Astrocyte (in vitro differentiated cells and primary cell): ENCODE measurements around the gene SCUBE1. TPM values are rescaled to one million over a fixed set of nuclear protein-coding genes. Genes with fewer than 3 reads are reported as not detected.

Source experiments
- DNase-seq: peaks from one replicate; pipeline ENCODE4 v3.0.0-alpha.2; 2010; ENCODE audit warnings: low read depth
- FAIRE-seq: peaks from 2 replicates; lab custom pipeline; 2011; peaks lifted over from hg19 to GRCh38; lab: Jason Lieb, UNC
- H2AFZ ChIP-seq: 2 replicates; pipeline ENCODE4 v1.6.0; 2012; ENCODE audit warnings: low read depth, low read length, inconsistent platforms
- H3K27ac ChIP-seq: 2 replicates; pipeline ENCODE4 v1.5.1; 2011; ENCODE audit warnings: low read depth, low read length, inconsistent platforms
- H3K27me3 ChIP-seq: 2 replicates; pipeline ENCODE4 v1.6.0; 2011; ENCODE audit warnings: low read length, inconsistent platforms; ENCODE audit not compliant: insufficient read depth
- H3K36me3 ChIP-seq: 2 replicates; pipeline ENCODE4 v1.5.1; 2011; ENCODE audit warnings: low read length, inconsistent platforms; ENCODE audit not compliant: insufficient read depth
- H3K4me1 ChIP-seq: 2 replicates; pipeline ENCODE4 v1.5.1; 2011; ENCODE audit warnings: low read length, inconsistent platforms; ENCODE audit not compliant: insufficient read depth
- H3K4me2 ChIP-seq: 2 replicates; pipeline ENCODE4 v1.6.0; 2012; ENCODE audit warnings: low read length, inconsistent platforms
- H3K4me3 ChIP-seq: 2 replicates; pipeline ENCODE4 v1.5.1; 2011; ENCODE audit warnings: low read depth, mild to moderate bottlenecking, low read length, inconsistent platforms; ENCODE audit not compliant: insufficient read depth
- H3K79me2 ChIP-seq: 2 replicates; pipeline ENCODE4 v1.6.0; 2012; ENCODE audit warnings: mild to moderate bottlenecking, low read length, inconsistent platforms; ENCODE audit not compliant: insufficient read depth
- H3K9ac ChIP-seq: 2 replicates; pipeline ENCODE4 v1.6.0; 2012; ENCODE audit warnings: mild to moderate bottlenecking, low read length, inconsistent platforms
- H3K9me3 ChIP-seq: 2 replicates; pipeline ENCODE4 v1.5.1; 2012; ENCODE audit warnings: low read depth, mild to moderate bottlenecking, low read length, inconsistent platforms; ENCODE audit not compliant: insufficient read depth
- H4K20me1 ChIP-seq: 2 replicates; pipeline ENCODE4 v1.6.0; 2012; ENCODE audit warnings: low read length, inconsistent platforms; ENCODE audit not compliant: insufficient read depth
- H3K27ac Mint-ChIP-seq: one replicate; pipeline ENCODE4 v1.8.0; 2021; ENCODE audit warnings: mild to moderate bottlenecking, mixed read lengths; ENCODE audit not compliant: unreplicated experiment
- H3K27me3 Mint-ChIP-seq: one replicate; pipeline ENCODE4 v1.8.0; 2021; ENCODE audit warnings: low read depth, mixed read lengths; ENCODE audit not compliant: unreplicated experiment
- H3K36me3 Mint-ChIP-seq: one replicate; pipeline ENCODE4 v1.8.0; 2021; ENCODE audit warnings: low read depth, mixed read lengths; ENCODE audit not compliant: unreplicated experiment
- H3K4me1 Mint-ChIP-seq: one replicate; pipeline ENCODE4 v1.8.0; 2021; ENCODE audit warnings: low read depth, mixed read lengths; ENCODE audit not compliant: unreplicated experiment
- H3K4me3 Mint-ChIP-seq: one replicate; pipeline ENCODE4 v1.8.0; 2021; ENCODE audit warnings: mild to moderate bottlenecking, moderate library complexity, mixed read lengths; ENCODE audit not compliant: unreplicated experiment
- H3K9me3 Mint-ChIP-seq: one replicate; pipeline ENCODE4 v1.8.0; 2021; ENCODE audit warnings: mild to moderate bottlenecking, mixed read lengths; ENCODE audit not compliant: unreplicated experiment
- EZH2 ChIP-seq: IDR thresholded peaks from 2 replicates; pipeline ENCODE4 v1.6.1; 2012; ENCODE audit warnings: mild to moderate bottlenecking, low read length, inconsistent platforms; ENCODE audit not compliant: insufficient read depth
- total RNA-seq: library from RNA; stranded (reverse); gene quantifications from 2 replicates; pipeline ENCODE4 v1.2.1, GENCODE V29; 2021
- TF ChIP-seq, protein P1 (sequence below): IDR thresholded peaks from 2 replicates; pipeline ENCODE4 v1.5.1; 2011; ENCODE audit warnings: low read depth, mild to moderate bottlenecking, inconsistent platforms, low read length, moderate library complexity; ENCODE audit not compliant: insufficient read depth

Gene SCUBE1
- total RNA-seq, 1 donor from 2014 or later, result 0.07 TPM

DNA sequence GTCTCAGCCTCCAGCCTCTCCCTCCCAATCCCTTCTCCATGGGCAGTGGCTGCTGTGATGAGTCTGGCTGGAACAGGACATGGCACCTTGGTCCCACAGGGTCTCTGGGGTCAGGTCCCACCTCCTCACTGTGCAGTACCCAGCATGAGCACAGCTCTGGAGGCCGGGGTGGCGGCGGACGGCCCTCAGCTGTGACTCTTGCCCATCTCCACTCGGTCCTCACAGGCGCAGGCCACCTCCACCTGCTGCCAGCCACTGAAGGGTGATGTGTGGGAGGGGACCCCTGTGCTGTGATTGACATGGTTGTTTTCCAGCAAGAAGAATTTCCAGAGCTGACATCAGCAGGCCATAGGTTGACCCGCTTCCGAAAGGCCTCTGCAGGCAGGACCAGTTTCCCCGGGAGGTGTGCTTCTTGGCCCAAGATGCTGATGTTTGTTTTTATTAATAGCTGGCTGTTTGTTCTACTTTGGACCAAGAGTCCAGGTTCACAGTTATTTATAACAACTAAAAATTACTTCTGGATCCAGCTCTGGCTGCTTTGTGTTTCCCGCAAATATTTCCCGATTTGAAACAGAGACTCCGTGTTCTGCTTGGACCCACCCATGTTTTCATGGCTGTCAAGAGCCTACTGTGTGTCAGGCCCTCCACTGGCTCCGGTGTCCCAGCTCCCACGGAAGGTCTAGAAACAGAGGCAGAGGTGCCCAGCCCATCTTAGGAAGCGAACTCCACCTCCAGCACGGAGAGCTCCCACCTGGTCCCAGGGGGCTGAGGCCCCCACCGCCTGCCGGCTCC is 45.7 kb downstream of the SCUBE1 start:
- H3K4me3 Mint-ChIP-seq, result no peak overlapping the region
- no peak for TF ChIP-seq EZH2
- TF ChIP-seq, protein P1, sequence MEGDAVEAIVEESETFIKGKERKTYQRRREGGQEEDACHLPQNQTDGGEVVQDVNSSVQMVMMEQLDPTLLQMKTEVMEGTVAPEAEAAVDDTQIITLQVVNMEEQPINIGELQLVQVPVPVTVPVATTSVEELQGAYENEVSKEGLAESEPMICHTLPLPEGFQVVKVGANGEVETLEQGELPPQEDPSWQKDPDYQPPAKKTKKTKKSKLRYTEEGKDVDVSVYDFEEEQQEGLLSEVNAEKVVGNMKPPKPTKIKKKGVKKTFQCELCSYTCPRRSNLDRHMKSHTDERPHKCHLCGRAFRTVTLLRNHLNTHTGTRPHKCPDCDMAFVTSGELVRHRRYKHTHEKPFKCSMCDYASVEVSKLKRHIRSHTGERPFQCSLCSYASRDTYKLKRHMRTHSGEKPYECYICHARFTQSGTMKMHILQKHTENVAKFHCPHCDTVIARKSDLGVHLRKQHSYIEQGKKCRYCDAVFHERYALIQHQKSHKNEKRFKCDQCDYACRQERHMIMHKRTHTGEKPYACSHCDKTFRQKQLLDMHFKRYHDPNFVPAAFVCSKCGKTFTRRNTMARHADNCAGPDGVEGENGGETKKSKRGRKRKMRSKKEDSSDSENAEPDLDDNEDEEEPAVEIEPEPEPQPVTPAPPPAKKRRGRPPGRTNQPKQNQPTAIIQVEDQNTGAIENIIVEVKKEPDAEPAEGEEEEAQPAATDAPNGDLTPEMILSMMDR, result no peak
- Histone ChIP-seq H3K4me1 (no peaks in the 10 kb centered on the region), H3K9me3 (no peaks in the 10 kb centered on the region), H3K4me3 (no peak overlapping the region), H3K36me3 (no peaks in the 10 kb centered on the region), H4K20me1 (no peaks in the 10 kb centered on the region), H3K4me2 (no peak overlapping the region), H3K27ac (no peak overlapping the region), H3K9ac (no peak overlapping the region), H3K79me2 (no peaks in the 10 kb centered on the region), H3K27me3 (peaks cover 6% of the 10 kb centered on the region), H2AFZ (no peak overlapping the region)
- H3K27me3 Mint-ChIP-seq, result peaks cover 69% of the 10 kb centered on the region
- H3K9me3 Mint-ChIP-seq, result no peaks in the 10 kb centered on the region
- no peaks in the 10 kb centered on the region for H3K36me3 Mint-ChIP-seq
- H3K4me1 Mint-ChIP-seq, result peaks cover 5% of the 10 kb centered on the region
- FAIRE-seq (no peak), DNase-seq (no peak)
- H3K27ac Mint-ChIP-seq, result no peak overlapping the region

DNA sequence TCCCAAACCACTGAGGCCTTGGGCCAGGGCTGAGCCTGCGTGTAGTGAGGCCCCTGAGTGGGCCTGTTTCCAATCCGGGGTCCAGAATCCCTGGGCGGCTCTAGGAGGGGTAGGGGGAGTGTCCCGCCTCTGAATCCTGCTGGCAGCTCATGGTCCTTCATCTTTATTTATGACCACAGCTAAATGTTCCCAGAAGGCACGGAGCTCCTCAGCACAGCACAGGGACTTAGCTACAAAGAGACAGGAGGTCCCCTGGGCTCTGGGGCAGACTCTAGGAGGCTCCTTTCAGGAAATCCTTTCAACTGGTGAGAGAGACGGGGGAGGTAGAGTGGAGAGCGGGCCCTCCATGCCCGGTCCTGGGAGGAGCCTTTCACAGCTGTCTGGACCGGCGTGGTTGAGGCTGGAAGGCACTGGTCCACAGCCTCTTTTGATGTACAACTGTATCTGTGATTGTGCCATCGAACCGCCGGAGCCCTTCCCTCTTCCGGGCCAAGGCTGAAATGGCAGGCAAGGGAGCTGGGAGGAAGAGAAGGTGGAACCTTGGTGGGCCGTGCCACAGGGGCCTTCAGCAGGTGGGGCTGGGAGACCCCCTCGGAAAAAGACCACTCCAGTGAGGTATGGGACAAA is 46.8 kb downstream of the SCUBE1 start:
- no peak overlapping the region for H3K4me3 Mint-ChIP-seq
- FAIRE-seq (no peak), DNase-seq (no peak)
- Histone ChIP-seq H3K4me1 (no peaks in the 10 kb centered on the region), H3K4me2 (no peak overlapping the region), H3K9me3 (no peaks in the 10 kb centered on the region), H3K27ac (no peak overlapping the region), H3K4me3 (no peak overlapping the region), H2AFZ (no peak overlapping the region), H4K20me1 (no peaks in the 10 kb centered on the region), H3K27me3 (peaks cover 10% of the 10 kb centered on the region), H3K36me3 (no peaks in the 10 kb centered on the region), H3K9ac (no peak overlapping the region), H3K79me2 (no peaks in the 10 kb centered on the region)
- peaks cover 5% of the 10 kb centered on the region for H3K4me1 Mint-ChIP-seq
- no peaks in the 10 kb centered on the region for H3K36me3 Mint-ChIP-seq
- no peak overlapping the region for H3K27ac Mint-ChIP-seq
- peaks cover 66% of the 10 kb centered on the region for H3K27me3 Mint-ChIP-seq
- no peaks in the 10 kb centered on the region for H3K9me3 Mint-ChIP-seq
- TF ChIP-seq EZH2, result no peak
- TF ChIP-seq, protein P1, result no peak

DNA sequence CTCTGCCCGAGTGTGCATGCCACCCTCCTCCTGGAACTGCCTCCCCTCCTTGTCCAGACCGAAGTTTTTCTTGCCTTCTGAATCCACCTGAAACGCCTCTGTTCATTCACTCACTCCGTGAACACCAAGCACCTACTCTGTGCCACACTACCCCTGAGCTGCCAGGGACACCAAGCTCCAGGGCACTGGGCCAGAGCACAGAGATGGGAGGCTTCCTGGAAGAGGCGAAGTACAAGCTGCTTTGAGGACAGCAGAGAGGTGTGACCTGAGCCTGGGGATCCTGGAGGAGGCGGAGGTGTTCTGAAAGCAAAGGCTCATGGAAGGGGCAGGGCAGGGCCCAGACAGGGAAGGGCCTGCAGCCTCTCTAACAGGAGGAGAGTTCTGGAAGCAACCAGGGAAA is 47.5 kb downstream of the SCUBE1 start:
- Histone ChIP-seq H3K27me3 (peaks cover 9% of the 10 kb centered on the region), H3K9me3 (no peaks in the 10 kb centered on the region), H3K4me3 (no peak overlapping the region), H3K9ac (no peak overlapping the region), H3K36me3 (no peaks in the 10 kb centered on the region), H2AFZ (no peak overlapping the region), H3K4me2 (no peak overlapping the region), H4K20me1 (no peaks in the 10 kb centered on the region), H3K79me2 (no peaks in the 10 kb centered on the region), H3K27ac (no peak overlapping the region), H3K4me1 (no peaks in the 10 kb centered on the region)
- FAIRE-seq (no peak), DNase-seq (no peak)
- no peaks in the 10 kb centered on the region for H3K36me3 Mint-ChIP-seq
- no peaks in the 10 kb centered on the region for H3K9me3 Mint-ChIP-seq
- peaks cover 63% of the 10 kb centered on the region for H3K27me3 Mint-ChIP-seq
- no peak overlapping the region for H3K4me3 Mint-ChIP-seq
- no peak overlapping the region for H3K27ac Mint-ChIP-seq
- peaks cover 5% of the 10 kb centered on the region for H3K4me1 Mint-ChIP-seq
- TF ChIP-seq, protein P1, result no peak
- no peak for TF ChIP-seq EZH2
